ENCODE measurements around the gene SCFD2. TPM values are rescaled to one million over a fixed set of nuclear protein-coding genes. Genes with fewer than 3 reads are reported as not detected.

SCFD2 gene
- total RNA-seq, 1 donor from 2014 or later: 13.2 TPM

GRCh38 chr4:52833941-52834525 is 531.8 kb downstream of the SCFD2 start:
- no peak for ATAC-seq
- TF ChIP-seq CTCF (IDR thresholded peaks at IDR 0.05): no peak

GRCh38 chr4:52825460-52826090 is 540.3 kb downstream of the SCFD2 start:
- DNase-seq (no peak), ATAC-seq (no peak)
- intact Hi-C loops (cut with DNase I): no loop called here
- H3K9me3 ChIP-seq: no peaks in the 10 kb centered on the region
- H3K27ac ChIP-seq: no peak overlapping the region
- no peak for TF ChIP-seq CTCF (IDR thresholded peaks at IDR 0.05)
- no peak overlapping the region for H3K4me3 ChIP-seq
- no peaks in the 10 kb centered on the region for H3K27me3 ChIP-seq (ENCODE audit: low read depth)
- no peaks in the 10 kb centered on the region for H3K36me3 ChIP-seq
- H3K4me1 ChIP-seq: peaks cover 5% of the 10 kb centered on the region

More at GRCh38 chr4:52833941-52834525, 531.8 kb downstream of the SCFD2 start:
- Histone ChIP-seq H3K9me3 (no peaks in the 10 kb centered on the region), H3K36me3 (no peaks in the 10 kb centered on the region), H3K4me3 (no peak overlapping the region), H3K27ac (no peak overlapping the region), H3K27me3 (ENCODE audit: low read depth) (no peaks in the 10 kb centered on the region), H3K4me1 (no peaks in the 10 kb centered on the region)
- DNase-seq: no peak
- intact Hi-C loops (cut with DNase I): no loop called here

- no peaks in the 10 kb centered on the region for H3K27me3 ChIP-seq (ENCODE audit: low read depth)
- H3K4me3 ChIP-seq: no peak overlapping the region
- DNase-seq: peak; percentile 48
- H3K4me1 ChIP-seq: peaks cover 5% of the 10 kb centered on the region
- no peaks in the 10 kb centered on the region for H3K9me3 ChIP-seq
- H3K27ac ChIP-seq: no peak overlapping the region
- H3K36me3 ChIP-seq: no peaks in the 10 kb centered on the region
- TF ChIP-seq CTCF (IDR thresholded peaks at IDR 0.05): no peak
- intact Hi-C loops (cut with DNase I): no loop called here
- peak; percentile 66 to 81 for ATAC-seq
Measured at GRCh38 chr4:52824603-52825459, 541.0 kb downstream of the SCFD2 start.

DNA sequence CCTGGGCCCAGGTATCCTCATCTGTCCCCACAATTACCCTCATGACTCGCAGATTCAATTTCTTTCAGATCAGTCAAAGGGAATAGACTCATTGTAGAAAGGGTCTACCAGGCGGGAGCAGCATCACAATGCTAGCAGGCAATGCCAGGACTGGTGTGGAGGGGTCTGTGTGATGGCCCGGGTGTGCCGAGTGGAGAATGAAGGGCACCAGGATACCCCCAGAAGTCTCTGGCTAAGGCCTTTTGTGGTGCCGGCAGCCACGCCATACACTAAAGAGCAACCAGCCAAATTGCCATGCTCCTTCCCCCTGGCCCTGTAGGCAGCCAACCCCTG is 541.6 kb downstream of the SCFD2 start:
- H3K9me3 ChIP-seq: no peaks in the 10 kb centered on the region
- no peaks in the 10 kb centered on the region for H3K27me3 ChIP-seq (ENCODE audit: low read depth)
- peak in 1 of 2 donors; percentile 29 for ATAC-seq
- no peaks in the 10 kb centered on the region for H3K36me3 ChIP-seq
- no peak for TF ChIP-seq CTCF (IDR thresholded peaks at IDR 0.05)
- intact Hi-C loops (cut with DNase I): no loop called here
- no peak for DNase-seq
- H3K4me3 ChIP-seq: no peak overlapping the region
- H3K4me1 ChIP-seq: peaks cover 5% of the 10 kb centered on the region
- no peak overlapping the region for H3K27ac ChIP-seq

DNA sequence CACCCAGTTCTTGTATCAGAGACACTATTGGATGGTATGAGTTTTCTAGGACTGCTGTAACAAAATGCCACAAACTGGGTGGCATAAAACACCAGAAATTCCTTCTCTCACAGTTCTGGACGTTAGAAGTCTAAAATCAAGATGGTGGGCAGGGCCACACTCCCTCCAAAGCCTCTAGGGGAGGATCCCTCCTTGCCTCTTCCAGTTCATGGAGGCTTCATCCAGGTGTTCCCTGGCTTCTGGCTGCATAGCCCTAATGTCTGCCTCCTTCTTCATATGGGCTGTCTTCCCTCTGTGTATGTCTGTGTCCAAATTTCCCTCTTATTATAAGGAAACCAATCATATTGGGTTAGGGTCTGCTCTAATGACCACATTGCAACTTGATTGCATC is 542.2 kb downstream of the SCFD2 start:
- no peaks in the 10 kb centered on the region for H3K36me3 ChIP-seq
- DNase-seq: no peak
- ATAC-seq: no peak
- peaks cover 5% of the 10 kb centered on the region for H3K4me1 ChIP-seq
- no peak for TF ChIP-seq CTCF (IDR thresholded peaks at IDR 0.05)
- no peaks in the 10 kb centered on the region for H3K9me3 ChIP-seq
- H3K27ac ChIP-seq: no peak overlapping the region
- H3K27me3 ChIP-seq (ENCODE audit: low read depth): no peaks in the 10 kb centered on the region
- intact Hi-C loops (cut with DNase I): no loop called here
- H3K4me3 ChIP-seq: no peak overlapping the region

Other genes with a start within 250 kb of the SCFD2 start
- 48.8 TPM for gene FIP1L1, start 11.6 kb upstream of the SCFD2 start, total RNA-seq
- gene LNX1, start 225.4 kb upstream of the SCFD2 start, total RNA-seq: 5.4 TPM

Measured in lower lobe of right lung (tissue), 2 donors.